T-helper 1 cell (primary cell): ENCODE measurements around the gene ARHGAP22.

Source experiments
- DNase-seq, 5 donors: peaks; one replicate each; pipeline ENCODE4 v3.0.0-alpha.2; 2012 to 2020

The ARHGAP22 gene

GRCh38 chr10:48632166-48632565, 27.3 kb upstream of the ARHGAP22 start:
- no peak for DNase-seq

- DNase-seq: no peak
These were observed 23.2 kb upstream of the ARHGAP22 start for GRCh38 chr10:48627984-48628609.

GRCh38 chr10:48626986-48627731, 22.3 kb upstream of the ARHGAP22 start:
- no peak for DNase-seq

GRCh38 chr10:48626447-48626846, 21.6 kb upstream of the ARHGAP22 start:
- no peak for DNase-seq

- no peak for DNase-seq
These were observed 20.9 kb upstream of the ARHGAP22 start for GRCh38 chr10:48625826-48626134.

GRCh38 chr10:48623607-48624132, 18.8 kb upstream of the ARHGAP22 start:
- DNase-seq: no peak

GRCh38 chr10:48623009-48623408, 18.1 kb upstream of the ARHGAP22 start:
- DNase-seq: no peak

GRCh38 chr10:48620719-48621118, 15.8 kb upstream of the ARHGAP22 start:
- peak in 1 of 5 donors; percentile 4 for DNase-seq

GRCh38 chr10:48616436-48616835, 11.6 kb upstream of the ARHGAP22 start:
- no peak for DNase-seq

- DNase-seq: no peak
These were observed 9.9 kb upstream of the ARHGAP22 start for GRCh38 chr10:48614481-48615390.

- no peak for DNase-seq
These were observed 8.1 kb upstream of the ARHGAP22 start for GRCh38 chr10:48613016-48613415.

- no peak for DNase-seq
These were observed 7.5 kb upstream of the ARHGAP22 start for GRCh38 chr10:48612236-48612943.

GRCh38 chr10:48611133-48611532, 6.3 kb upstream of the ARHGAP22 start:
- DNase-seq: no peak

GRCh38 chr10:48610585-48611093, 5.8 kb upstream of the ARHGAP22 start:
- DNase-seq: no peak

GRCh38 chr10:48609899-48610584, 5.2 kb upstream of the ARHGAP22 start:
- no peak for DNase-seq

- no peak for DNase-seq
These were observed 4.6 kb upstream of the ARHGAP22 start for GRCh38 chr10:48609441-48609840.

GRCh38 chr10:48608976-48609375, 4.1 kb upstream of the ARHGAP22 start:
- no peak for DNase-seq

GRCh38 chr10:48608279-48608681, 3.4 kb upstream of the ARHGAP22 start:
- DNase-seq: peak in 1 of 5 donors; percentile 42

GRCh38 chr10:48607356-48608278, 2.7 kb upstream of the ARHGAP22 start:
- no peak for DNase-seq

- no peak for DNase-seq
These were observed 1.9 kb upstream of the ARHGAP22 start for GRCh38 chr10:48606530-48607355.
